Fibroblast of lung (primary cell): ENCODE measurements around the gene DAPK1.

ENCODE experiments used
- EZH2 ChIP-seq: IDR thresholded peaks from 2 replicates; pipeline ENCODE4 v1.5.1; 2012; ENCODE audit warnings: low read length, control low read depth, mild to moderate bottlenecking; ENCODE audit errors: missing control alignments
- TF ChIP-seq, protein P1 (sequence below), 2 donors: IDR thresholded peaks in 1 of 2; conservative IDR thresholded peaks in 1 of 2; 1 replicate in 1 of 2; 2 replicates in 1 of 2; pipeline ENCODE4 v1.5.1; 2011 to 2012; ENCODE audit warnings: low read length in 2 of 2, control low read depth in 1 of 2, inconsistent platforms in 1 of 2, low read depth in 1 of 2, mild to moderate bottlenecking in 1 of 2

DNA sequence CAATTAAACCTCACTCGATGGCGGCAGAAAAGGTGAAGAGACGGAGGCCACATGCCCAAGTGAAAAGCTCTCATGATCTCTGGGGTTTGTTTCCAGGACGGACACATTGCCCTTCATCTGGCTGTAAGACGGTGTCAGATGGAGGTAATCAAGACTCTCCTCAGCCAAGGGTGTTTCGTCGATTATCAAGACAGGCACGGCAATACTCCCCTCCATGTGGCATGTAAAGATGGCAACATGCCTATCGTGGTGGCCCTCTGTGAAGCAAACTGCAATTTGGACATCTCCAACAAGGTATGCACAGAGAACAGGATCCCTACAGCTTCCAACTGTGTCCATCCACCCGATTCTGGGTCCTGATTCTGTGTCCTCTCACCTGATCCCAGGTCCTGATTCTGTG lies 153.8 kb downstream of the DAPK1 start:
- TF ChIP-seq, protein P1, sequence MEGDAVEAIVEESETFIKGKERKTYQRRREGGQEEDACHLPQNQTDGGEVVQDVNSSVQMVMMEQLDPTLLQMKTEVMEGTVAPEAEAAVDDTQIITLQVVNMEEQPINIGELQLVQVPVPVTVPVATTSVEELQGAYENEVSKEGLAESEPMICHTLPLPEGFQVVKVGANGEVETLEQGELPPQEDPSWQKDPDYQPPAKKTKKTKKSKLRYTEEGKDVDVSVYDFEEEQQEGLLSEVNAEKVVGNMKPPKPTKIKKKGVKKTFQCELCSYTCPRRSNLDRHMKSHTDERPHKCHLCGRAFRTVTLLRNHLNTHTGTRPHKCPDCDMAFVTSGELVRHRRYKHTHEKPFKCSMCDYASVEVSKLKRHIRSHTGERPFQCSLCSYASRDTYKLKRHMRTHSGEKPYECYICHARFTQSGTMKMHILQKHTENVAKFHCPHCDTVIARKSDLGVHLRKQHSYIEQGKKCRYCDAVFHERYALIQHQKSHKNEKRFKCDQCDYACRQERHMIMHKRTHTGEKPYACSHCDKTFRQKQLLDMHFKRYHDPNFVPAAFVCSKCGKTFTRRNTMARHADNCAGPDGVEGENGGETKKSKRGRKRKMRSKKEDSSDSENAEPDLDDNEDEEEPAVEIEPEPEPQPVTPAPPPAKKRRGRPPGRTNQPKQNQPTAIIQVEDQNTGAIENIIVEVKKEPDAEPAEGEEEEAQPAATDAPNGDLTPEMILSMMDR (conservative IDR thresholded peaks at IDR 0.05 in 1 of 2, IDR thresholded peaks at IDR 0.05 in 1 of 2; ENCODE audit: low read depth in 1 of 2, low read length in 2 of 2), result no peak
- no peak for TF ChIP-seq EZH2
